Measurements from ENCODE around the gene NEK7.

Gene NEK7

GRCh38 chr1:198147216-198147615 lies 9.6 kb upstream of the NEK7 start:
- no peak for DNase-seq (ENCODE audit: low read depth)

GRCh38 chr1:198150369-198150768 lies 6.4 kb upstream of the NEK7 start:
- no peak for DNase-seq (ENCODE audit: low read depth)

GRCh38 chr1:198151688-198152087 lies 5.1 kb upstream of the NEK7 start:
- DNase-seq (ENCODE audit: low read depth) = no peak

- peak; percentile 50 for DNase-seq (ENCODE audit: low read depth)
Measured at GRCh38 chr1:198153103-198153502, 3.7 kb upstream of the NEK7 start.

DNA sequence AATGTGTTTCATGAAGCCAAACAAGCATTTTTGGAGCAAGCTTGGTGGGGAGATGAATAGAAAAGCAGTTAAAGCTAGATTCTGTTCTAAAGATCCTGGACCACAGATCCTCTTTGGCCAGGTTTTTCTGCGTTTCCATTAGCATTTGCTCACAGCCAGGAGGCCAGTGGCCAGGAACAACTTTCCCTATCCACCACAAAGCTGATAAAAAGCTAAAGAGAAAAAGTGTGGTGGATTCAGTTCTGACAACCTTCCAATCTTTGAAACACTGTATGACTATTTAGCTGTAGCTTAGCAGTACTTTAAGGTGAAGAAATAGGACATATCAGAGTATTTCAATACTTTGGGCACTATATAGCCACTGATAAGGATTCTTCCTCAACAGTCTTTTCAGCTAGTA lies 3.0 kb upstream of the NEK7 start:
- no peak for DNase-seq (ENCODE audit: low read depth)

GRCh38 chr1:198155253-198155652 lies 1.5 kb upstream of the NEK7 start:
- peak; percentile 55 for DNase-seq (ENCODE audit: low read depth)

DNA sequence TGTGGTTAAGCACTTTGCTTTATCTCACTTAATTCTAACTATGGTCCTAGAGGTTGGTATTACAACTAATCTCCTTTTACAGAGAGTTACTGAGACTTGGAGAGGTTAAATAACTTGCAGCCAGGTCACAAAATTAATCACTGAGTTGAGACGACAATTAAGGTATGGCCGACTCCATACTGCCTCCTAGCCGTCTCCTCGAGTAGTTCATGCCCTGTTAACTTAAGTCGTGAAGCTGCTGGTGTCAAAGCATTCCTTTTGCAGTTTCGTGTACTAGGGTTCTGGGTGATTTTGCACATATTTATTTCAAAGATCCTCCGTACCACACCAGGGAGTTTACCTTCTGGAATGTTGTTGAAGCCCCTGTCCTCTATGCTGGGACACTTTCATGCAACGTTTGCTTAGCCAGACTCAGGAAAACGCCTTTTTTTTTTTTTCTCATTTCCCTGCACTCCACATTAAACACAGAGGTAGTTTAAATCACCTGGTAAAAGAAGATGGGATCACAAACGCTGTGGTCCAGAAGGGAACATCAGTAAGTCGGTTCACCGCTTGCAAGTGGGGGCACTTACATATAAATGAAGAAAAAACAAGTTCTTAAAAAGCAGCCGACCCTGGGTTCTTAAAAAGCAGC lies 570 bp upstream of the NEK7 start:
- peak; percentile 45 for DNase-seq (ENCODE audit: low read depth)

DNA sequence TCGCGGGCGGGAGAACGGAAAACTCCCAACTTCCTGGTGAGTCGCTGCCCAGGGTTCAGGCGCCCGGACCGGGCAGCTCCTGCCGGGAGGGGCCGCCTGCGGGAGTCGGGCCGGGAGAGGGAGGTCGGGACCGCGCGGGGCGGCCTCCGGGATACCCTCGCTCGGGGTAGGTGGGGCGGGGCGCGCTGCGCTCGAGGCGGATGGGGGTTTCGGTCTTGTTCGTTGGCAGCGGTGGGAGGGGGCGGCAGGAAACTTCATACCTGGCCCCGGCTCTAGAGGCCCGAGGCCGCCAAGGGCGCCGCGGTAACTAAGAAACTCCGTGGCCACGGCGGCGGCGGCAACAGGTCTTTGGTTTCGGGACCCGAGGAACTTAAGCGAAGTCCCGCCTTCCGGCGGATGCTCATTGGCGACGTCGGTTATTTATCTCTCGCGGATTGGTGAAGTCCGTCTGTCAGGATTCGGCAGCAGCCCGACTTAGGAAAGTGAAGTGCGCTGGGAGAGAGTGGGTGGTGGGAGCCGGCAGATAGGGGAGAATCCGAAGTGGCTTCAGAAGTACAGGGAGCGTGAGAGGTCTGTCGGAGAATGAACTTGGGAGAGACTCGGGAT lies 546 bp downstream of the NEK7 start:
- DNase-seq (ENCODE audit: low read depth) = peak; percentile 55

DNA sequence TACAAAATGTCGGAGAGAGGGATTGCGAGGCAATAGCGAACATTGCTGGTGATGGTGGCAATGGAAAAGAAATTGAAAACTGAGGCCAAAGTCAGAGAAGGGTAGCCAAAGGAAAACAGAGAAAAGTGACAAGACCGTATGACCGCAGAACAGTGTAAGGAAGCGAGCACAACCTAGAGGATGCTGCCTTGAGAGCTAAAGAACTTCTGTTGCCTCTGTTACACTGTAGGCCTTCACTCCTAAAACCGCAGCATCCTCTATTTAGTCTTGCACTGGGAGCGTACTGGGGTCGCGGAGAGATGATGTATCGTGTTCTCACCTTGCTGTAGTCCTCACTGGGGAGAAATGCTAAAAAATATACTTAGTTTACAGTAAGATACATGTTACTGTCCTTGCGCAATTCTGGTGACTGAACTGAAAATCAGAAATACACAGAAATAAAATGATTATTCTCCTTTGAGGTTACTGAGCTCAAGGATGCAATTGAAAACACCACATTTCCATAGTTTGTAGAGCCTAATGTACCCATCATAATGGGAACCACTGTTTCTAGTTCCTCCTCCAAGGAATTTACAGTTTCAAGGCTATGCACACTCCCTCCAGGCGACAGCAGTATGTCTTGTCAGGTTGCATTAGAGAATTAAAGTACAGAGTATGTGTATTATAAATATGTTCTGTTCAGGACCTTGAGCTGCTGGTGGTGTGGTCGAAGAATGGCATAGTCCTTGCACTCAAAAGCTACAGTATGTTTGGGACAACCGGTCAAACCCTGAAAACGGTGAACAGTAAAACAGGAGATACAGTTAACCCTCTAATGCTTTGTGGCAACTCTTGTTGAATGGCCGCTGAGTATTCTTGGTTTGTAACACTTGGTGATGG lies 1.3 kb downstream of the NEK7 start:
- no peak for DNase-seq (ENCODE audit: low read depth)

DNA sequence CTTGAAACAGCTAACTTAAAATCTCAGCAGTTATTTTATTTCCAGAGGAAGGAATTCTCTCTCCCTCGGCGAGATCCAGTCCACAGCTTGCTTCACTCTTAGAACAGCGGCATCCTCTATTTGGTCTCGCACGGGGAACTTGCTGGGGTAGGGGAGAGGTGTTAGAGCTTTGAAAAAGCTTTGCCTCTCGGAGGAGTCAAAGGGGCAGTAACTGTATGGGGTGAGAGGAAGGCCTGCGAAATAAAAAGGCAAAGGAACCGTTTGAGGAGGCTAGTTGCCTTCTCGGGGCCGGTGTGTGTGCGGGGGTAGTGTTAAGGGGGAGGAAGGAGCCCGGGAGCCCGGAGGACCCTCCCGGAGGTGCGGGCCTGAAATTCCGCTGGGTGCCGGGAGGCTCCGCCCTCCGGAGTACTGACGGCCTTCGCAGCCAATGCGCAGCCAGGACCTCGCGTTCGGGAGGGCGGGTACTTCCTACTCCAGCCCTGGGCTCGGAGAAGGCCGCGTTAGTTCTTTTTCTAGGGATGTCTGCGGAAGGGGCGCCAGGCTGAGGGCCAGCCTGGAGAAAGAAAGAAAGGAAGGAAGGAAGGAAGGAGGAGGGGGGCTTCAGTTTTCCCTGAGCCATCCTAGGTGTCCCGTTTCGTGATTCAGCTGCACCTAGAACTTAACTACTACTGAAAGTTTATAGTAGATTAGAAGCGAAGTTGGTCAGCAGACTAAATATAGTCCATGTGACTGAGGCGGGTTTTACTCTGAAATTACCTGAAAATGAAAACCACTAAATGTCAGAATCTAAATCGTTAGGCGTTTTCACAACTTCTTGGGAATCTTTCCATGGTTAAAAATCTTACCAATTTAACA lies 2.2 kb downstream of the NEK7 start:
- peak; percentile 42 for DNase-seq (ENCODE audit: low read depth)

- DNase-seq (ENCODE audit: low read depth) = no peak
Measured at GRCh38 chr1:198160222-198160621, 3.4 kb downstream of the NEK7 start.

GRCh38 chr1:198160946-198161614 lies 4.3 kb downstream of the NEK7 start:
- DNase-seq (ENCODE audit: low read depth) = no peak

GRCh38 chr1:198161718-198162090 lies 4.9 kb downstream of the NEK7 start:
- DNase-seq (ENCODE audit: low read depth) = no peak

DNA sequence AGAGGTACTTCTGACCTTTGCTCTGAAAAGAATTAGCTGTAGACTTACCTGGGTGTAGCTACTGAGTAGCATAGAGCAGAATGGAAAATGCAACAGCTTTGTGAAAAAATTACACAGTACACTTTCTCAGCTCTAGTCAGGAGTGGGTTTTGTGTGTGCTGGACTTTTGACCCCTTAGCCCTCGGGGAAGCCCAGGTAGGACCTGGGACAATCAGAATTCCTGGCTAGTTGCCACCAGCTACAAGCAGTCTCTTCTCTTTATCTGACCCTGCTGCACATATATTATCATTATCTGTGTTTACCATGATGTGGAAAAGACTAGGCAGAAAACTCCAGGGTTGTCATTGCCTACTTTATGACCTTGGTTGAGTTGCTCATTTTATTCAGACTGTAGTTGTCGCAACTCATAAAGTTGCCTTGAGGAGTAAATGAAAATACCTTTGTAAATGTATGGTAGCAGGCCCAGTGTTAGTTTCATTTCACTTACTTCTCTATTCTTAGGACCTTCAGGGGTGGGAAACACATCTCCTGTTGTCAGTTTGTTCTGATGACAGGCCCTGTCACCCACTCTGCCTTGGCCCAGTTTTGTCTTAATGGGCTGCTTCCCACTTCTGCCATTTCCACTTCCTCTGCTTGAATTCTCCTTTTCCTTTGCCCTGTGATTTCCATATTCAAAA lies 5.4 kb downstream of the NEK7 start:
- no peak for DNase-seq (ENCODE audit: low read depth)

GRCh38 chr1:198165927-198166647 lies 9.3 kb downstream of the NEK7 start:
- DNase-seq (ENCODE audit: low read depth) = no peak

GRCh38 chr1:198166900-198167299 lies 10.1 kb downstream of the NEK7 start:
- no peak for DNase-seq (ENCODE audit: low read depth)

- no peak for DNase-seq (ENCODE audit: low read depth)
Measured at GRCh38 chr1:198167436-198167934, 10.7 kb downstream of the NEK7 start.

DNA sequence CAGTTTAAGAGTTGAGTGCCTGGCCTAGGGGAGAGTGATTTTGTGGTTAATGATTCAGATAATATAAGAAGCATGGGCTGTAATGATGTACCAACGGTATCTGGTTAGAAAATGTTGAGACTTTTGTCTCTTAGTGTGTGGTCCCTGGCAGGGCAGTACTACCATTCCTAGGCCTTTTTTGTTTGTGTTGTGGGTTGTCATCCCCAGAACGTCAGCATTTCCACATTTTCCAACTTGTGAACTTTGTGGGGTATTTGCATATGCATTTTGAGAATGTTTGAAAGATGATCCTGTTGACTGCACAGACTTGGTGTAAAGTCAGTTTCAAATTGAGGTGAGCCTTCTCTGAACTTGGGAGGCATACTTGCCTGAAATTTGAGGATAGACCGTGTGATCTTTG lies 11.4 kb downstream of the NEK7 start:
- no peak for DNase-seq (ENCODE audit: low read depth)

DNA sequence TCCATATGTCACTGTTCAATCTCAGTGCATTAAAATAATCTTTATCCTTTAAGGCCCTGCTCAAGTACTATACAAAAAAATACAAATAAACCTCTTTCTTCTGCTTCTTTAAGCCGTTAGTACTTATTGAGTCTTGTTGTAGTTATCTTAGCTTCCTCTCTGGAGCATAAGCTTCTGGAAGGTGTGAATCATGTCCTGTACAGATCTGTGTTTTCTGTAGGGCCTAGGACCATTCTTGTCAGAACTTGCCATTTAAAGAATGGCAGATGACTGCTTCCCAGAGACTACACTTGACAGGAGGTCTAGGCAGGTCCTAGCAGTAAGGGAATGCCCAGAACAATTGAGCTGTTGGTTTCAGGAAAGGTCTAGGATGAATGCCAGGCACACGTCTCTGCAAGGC lies 12.9 kb downstream of the NEK7 start:
- DNase-seq (ENCODE audit: low read depth) = no peak
